ENCODE results near the gene MROH7. TPM values are rescaled to one million over a fixed set of nuclear protein-coding genes. Genes with fewer than 3 reads are reported as not detected.

The MROH7 gene
- polyA plus RNA-seq, 3 donors, result 1.1 TPM; not detected in 2

- H3K36me3 ChIP-seq (replicated peaks in 1 of 2; ENCODE audit: control insufficient read depth in 1 of 2, insufficient read depth in 2 of 2, low read length in 2 of 2), result no peaks in the 10 kb centered on the region
- H3K27me3 ChIP-seq (ENCODE audit: control insufficient read depth in 2 of 2, insufficient read depth in 2 of 2, low read length in 2 of 2), result no peaks in the 10 kb centered on the region
- H3K4me1 ChIP-seq (ENCODE audit: control insufficient read depth in 1 of 2, insufficient read depth in 2 of 2, low read length in 2 of 2), result no peaks in the 10 kb centered on the region
- Mint-ChIP-seq H3K4me3 (no peak overlapping the region), H3K36me3 (no peaks in the 10 kb centered on the region), H3K4me1 (peaks cover 2% of the 10 kb centered on the region), H3K9me3 (peaks cover 10 to 25% (median 20%) of the 10 kb centered on the region in 7 donors), H3K27ac (no peak overlapping the region), H3K27me3 (ENCODE audit: low read depth in 3 of 3) (peaks cover 0 to 2% (median 2%) of the 10 kb centered on the region in 3 donors)
- H3K4me2 ChIP-seq (replicated peaks; ENCODE audit: extremely low read depth, low read length, poor library complexity, severe bottlenecking), result no peak overlapping the region
- no peak overlapping the region for H3K4me3 ChIP-seq (replicated peaks in 1 of 3; ENCODE audit: low read depth in 2 of 3, low read length in 3 of 3)
- no peaks in the 10 kb centered on the region for H4K20me1 ChIP-seq (ENCODE audit: insufficient read depth, low read length)
- peaks cover 16 to 25% of the 10 kb centered on the region in 2 donors for H3K9me3 ChIP-seq (replicated peaks in 1 of 2; ENCODE audit: control insufficient read depth in 1 of 2, insufficient read depth in 1 of 2, low read length in 2 of 2)
- no peak overlapping the region for H2AFZ ChIP-seq (ENCODE audit: insufficient read depth, low read depth, low read length, poor library complexity, severe bottlenecking)
- no peak overlapping the region for H3K9ac ChIP-seq (ENCODE audit: insufficient read depth, low read length, poor library complexity, severe bottlenecking)
- no peaks in the 10 kb centered on the region for H3K79me2 ChIP-seq (ENCODE audit: insufficient read depth, low read length)
- no peak for DNase-seq
- intact Hi-C loops (cut with micrococcal nuclease), result no loop called here
- TF ChIP-seq CTCF (IDR thresholded peaks at IDR 0.05), result no peak
- no peak overlapping the region for H3K27ac ChIP-seq (ENCODE audit: low read depth in 1 of 2, low read length in 2 of 2)
Observed at GRCh38 chr1:54643736-54644135, 2.1 kb downstream of the MROH7 start.

- Histone ChIP-seq H3K4me3 (replicated peaks in 1 of 3; ENCODE audit: low read depth in 2 of 3, low read length in 3 of 3) (no peak overlapping the region), H4K20me1 (ENCODE audit: insufficient read depth, low read length) (no peaks in the 10 kb centered on the region), H3K79me2 (ENCODE audit: insufficient read depth, low read length) (no peaks in the 10 kb centered on the region), H2AFZ (ENCODE audit: insufficient read depth, low read depth, low read length, poor library complexity, severe bottlenecking) (no peak overlapping the region), H3K9me3 (replicated peaks in 1 of 2; ENCODE audit: control insufficient read depth in 1 of 2, insufficient read depth in 1 of 2, low read length in 2 of 2) (peaks cover 16 to 25% of the 10 kb centered on the region in 2 donors), H3K27me3 (ENCODE audit: control insufficient read depth in 2 of 2, insufficient read depth in 2 of 2, low read length in 2 of 2) (no peaks in the 10 kb centered on the region), H3K4me2 (replicated peaks; ENCODE audit: extremely low read depth, low read length, poor library complexity, severe bottlenecking) (no peak overlapping the region), H3K4me1 (ENCODE audit: control insufficient read depth in 1 of 2, insufficient read depth in 2 of 2, low read length in 2 of 2) (peaks cover under 1% of the 10 kb centered on the region in 2 donors), H3K27ac (ENCODE audit: low read depth in 1 of 2, low read length in 2 of 2) (no peak overlapping the region), H3K36me3 (replicated peaks in 1 of 2; ENCODE audit: control insufficient read depth in 1 of 2, insufficient read depth in 2 of 2, low read length in 2 of 2) (no peaks in the 10 kb centered on the region), H3K9ac (ENCODE audit: insufficient read depth, low read length, poor library complexity, severe bottlenecking) (no peak overlapping the region)
- peaks cover 5% of the 10 kb centered on the region for H3K4me1 Mint-ChIP-seq
- H3K27ac Mint-ChIP-seq, result no peak overlapping the region
- no peak for DNase-seq
- no peak overlapping the region for H3K4me3 Mint-ChIP-seq
- TF ChIP-seq CTCF (IDR thresholded peaks at IDR 0.05), result no peak
- intact Hi-C loops (cut with micrococcal nuclease), result no loop called here
- peaks cover 10 to 25% (median 20%) of the 10 kb centered on the region in 7 donors for H3K9me3 Mint-ChIP-seq
- no peaks in the 10 kb centered on the region for H3K36me3 Mint-ChIP-seq
- H3K27me3 Mint-ChIP-seq (ENCODE audit: low read depth in 3 of 3), result peaks cover 0 to 2% (median 2%) of the 10 kb centered on the region in 3 donors
- WGBS (ENCODE audit: insufficient coverage), result 100% methylated on average over 4 of the region's 7 CpGs
Observed at GRCh38 chr1:54645806-54646676, 4.5 kb downstream of the MROH7 start.
